LNCAP (cell line): ENCODE data around the gene COA5.

Experiments used
- TF ChIP-seq, protein P1 (sequence below): fragments of 450-650 bp; IDR thresholded peaks from 2 replicates; pipeline ENCODE4 v1.5.1; 2017; ENCODE audit warnings: mild to moderate bottlenecking

COA5 gene

DNA sequence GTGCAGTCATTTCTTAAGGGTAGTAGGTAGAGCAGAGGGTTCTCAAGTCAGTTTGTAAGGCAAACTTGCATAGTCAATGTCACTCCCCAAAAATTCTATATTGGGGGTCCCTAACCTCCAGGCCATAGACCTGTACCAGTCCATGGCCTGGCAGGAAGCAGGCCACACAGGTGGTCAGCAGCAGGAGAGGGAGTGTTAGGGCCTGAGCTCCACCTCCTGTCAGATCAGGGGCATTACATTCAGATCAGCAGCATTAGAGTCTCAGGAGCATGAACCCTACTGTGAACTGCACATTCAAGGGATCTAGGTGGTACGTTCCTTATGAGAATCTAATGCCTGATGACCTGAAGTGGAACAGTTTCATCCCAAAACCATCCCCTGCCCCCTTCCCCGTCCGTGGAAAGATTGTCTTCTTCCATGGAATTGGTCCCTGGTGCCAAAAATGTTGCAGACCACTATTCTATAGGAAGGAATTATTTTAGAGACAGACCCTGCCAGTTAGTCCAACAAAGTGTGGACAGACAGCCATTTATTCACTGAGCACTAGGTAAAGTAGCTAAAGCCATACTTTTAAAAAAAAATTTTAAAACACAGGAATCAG, 6.7 kb downstream of the COA5 start:
- TF ChIP-seq, protein P1, sequence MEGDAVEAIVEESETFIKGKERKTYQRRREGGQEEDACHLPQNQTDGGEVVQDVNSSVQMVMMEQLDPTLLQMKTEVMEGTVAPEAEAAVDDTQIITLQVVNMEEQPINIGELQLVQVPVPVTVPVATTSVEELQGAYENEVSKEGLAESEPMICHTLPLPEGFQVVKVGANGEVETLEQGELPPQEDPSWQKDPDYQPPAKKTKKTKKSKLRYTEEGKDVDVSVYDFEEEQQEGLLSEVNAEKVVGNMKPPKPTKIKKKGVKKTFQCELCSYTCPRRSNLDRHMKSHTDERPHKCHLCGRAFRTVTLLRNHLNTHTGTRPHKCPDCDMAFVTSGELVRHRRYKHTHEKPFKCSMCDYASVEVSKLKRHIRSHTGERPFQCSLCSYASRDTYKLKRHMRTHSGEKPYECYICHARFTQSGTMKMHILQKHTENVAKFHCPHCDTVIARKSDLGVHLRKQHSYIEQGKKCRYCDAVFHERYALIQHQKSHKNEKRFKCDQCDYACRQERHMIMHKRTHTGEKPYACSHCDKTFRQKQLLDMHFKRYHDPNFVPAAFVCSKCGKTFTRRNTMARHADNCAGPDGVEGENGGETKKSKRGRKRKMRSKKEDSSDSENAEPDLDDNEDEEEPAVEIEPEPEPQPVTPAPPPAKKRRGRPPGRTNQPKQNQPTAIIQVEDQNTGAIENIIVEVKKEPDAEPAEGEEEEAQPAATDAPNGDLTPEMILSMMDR = peak; percentile 60

DNA sequence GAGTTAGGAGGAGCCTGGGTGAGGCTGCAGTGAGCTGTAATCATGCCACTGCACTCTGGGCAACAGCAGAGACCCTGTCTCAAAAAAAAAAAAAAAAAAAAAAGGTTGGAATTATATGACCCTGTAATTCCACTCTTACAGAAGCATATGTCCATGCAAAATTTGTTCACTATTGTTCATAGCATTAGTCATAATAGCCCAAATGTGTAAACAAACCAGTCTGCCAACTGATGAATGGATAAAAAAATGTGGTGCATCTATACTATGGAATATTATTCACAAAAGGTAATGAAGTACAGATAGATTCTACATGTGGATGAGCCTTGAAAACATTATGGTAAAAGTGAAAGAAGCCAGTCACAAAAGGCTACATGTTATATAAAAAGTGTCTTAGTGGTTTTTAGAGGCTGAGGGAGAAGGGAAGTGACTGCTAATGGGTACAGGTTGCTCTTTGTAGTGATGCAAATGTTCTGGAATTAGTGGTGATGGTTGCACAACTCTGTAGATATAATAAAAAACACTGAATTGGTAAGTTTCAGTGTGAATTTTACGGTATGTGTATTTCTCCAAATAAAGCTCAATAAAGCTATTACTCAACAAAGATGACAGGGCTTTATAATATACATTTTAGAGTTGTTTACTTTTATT, 9.4 kb downstream of the COA5 start:
- TF ChIP-seq, protein P1 = no peak

DNA sequence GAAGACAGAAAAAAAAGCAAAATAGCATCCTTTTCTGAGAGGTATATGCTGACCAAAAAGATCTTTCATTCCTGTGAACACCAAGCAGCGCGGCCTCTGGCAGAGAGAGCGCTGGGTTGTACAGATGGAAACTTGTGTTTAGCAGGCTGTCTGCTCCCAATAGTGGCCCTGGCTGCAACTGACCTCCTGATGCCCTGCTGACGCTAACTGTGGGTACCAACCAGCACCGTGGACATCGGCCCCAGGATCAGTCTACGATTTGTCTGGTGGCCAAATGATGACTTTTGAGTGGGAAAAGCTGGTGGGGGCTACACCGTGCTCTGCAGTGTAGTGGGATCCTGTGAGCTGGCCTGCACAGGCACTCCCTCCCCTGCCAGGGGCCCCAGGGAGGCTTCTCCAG, 15.7 kb downstream of the COA5 start:
- TF ChIP-seq, protein P1 = no peak

DNA sequence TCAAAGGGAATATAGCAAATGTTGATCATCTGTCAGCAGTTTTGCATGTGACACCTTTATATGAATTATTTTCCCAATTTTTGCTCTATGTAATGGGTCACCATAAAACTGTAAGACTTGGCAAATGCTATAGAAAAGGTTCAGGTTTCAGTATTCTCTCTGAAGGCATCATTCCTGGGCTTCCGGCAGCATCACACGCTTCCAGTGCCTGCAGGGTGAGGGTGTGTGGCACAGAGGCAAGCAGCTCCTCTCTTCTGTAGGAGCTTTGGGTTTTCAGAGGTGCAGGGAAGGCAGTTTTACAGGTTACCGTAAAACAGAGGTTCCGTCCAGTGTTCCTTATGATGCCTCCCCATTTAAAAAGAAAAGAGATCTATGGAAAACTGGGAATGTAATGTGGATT, 18.8 kb downstream of the COA5 start:
- TF ChIP-seq, protein P1 = no peak

DNA sequence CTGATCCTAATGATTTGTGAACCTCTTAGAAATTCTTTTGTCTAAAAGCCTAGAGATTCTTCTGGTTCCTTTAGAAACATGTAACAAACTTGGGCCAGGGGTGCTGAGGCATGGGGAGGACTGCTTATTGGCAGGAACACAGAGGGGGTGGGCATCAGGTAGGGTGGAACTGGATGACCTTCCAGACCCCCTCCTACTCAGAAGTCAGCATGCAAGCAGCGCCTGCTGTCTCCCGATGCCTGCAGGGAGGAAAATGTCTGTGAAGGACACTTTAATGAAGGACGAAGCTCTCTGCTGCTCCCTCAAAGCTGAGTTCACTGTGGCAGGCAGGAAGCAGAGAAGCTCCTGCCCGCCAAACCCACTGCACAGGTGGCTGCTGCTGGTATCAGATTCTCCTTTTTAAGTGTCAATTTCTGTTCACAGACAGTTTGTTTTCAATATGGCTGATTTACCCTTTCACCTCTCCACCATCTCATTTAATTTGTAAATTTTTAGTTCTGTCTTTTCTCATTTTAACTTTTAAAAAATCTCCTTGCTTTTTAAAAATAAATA, 19.4 kb downstream of the COA5 start:
- TF ChIP-seq, protein P1 = no peak

DNA sequence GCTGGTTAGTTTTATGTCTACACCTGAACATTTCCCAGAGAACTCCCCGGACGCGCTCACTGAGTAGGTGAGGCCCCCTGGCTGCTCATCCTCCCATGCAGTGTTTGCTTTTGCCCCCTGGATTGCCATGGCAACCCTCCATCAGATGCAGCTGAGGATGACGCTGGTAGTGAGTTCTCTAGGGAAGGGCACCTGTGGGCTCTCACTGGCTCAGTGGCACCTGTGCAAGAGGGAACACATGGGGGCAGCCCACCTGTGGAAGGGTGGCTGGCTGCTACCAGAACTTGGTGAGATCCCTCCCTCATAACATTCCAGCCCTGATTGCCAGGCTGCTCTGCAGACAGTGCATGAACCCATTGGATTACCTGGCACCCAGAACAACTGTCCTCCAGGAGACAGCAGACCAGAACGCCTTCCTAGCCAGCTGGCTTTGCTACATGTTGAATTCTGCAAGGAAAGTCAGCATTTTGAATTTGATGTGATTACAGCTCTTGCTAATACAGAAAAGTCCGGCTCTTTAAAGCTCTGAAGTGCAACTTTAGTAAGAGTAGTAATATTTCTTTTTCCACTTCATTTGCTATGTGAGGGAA, 21.7 kb downstream of the COA5 start:
- TF ChIP-seq, protein P1 = no peak

DNA sequence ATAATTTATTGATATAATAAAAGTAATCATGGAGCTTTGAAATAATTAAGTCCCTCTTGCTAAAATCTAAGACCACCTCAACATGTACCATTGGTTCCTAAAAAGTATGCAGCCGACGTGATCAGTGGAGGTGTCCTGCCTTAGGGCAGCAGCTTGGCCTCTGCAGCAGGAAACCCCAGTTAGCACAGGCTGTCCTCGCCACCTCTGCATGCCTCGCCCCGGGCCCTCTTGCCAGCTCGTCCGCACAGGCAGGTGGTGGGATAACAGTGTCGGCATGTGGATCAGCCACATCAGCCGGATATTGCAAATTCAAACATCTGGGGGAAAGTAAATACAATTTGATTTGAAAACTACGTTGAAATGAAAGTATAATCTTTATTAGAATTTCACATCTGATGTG, 22.9 kb downstream of the COA5 start:
- TF ChIP-seq, protein P1 = no peak
